Measurements from ENCODE around the gene SPEF2.
"Not testable (repeated sequence)": the region's sequence is repeated elsewhere in the genome, so short reads cannot be mapped to it uniquely, and the experiment has no call there.

SPEF2 gene

GRCh38 chr5:35816881-35817521 lies 199.3 kb downstream of the SPEF2 start:
- DNase-seq (ENCODE audit: low read depth in 3 of 3, low spot score in 1 of 3): no peak

GRCh38 chr5:35819026-35819425 lies 201.4 kb downstream of the SPEF2 start:
- DNase-seq (ENCODE audit: low read depth in 3 of 3, low spot score in 1 of 3): no peak

GRCh38 chr5:35819668-35820067 lies 202.0 kb downstream of the SPEF2 start:
- no peak for DNase-seq (ENCODE audit: low read depth in 3 of 3, low spot score in 1 of 3)

- no peak for DNase-seq (ENCODE audit: low read depth in 3 of 3, low spot score in 1 of 3)
Measured at GRCh38 chr5:35820735-35821134, 203.1 kb downstream of the SPEF2 start.

- no peak for DNase-seq (ENCODE audit: low read depth in 3 of 3, low spot score in 1 of 3)
Measured at GRCh38 chr5:35821513-35821912, 203.8 kb downstream of the SPEF2 start.

- peak in 1 of 3 donors; percentile 26 for DNase-seq (ENCODE audit: low read depth in 3 of 3, low spot score in 1 of 3)
Measured at GRCh38 chr5:35822511-35822910, 204.8 kb downstream of the SPEF2 start.

GRCh38 chr5:35823347-35824098 lies 205.9 kb downstream of the SPEF2 start:
- no peak for DNase-seq (ENCODE audit: low read depth in 3 of 3, low spot score in 1 of 3)

- no peak for DNase-seq (ENCODE audit: low read depth in 3 of 3, low spot score in 1 of 3)
Measured at GRCh38 chr5:35826056-35826455, 208.4 kb downstream of the SPEF2 start.

- no peak for DNase-seq (ENCODE audit: low read depth in 3 of 3, low spot score in 1 of 3)
Measured at GRCh38 chr5:35826554-35826953, 208.9 kb downstream of the SPEF2 start.

GRCh38 chr5:35828082-35828598 lies 210.5 kb downstream of the SPEF2 start:
- DNase-seq (ENCODE audit: low read depth in 3 of 3, low spot score in 1 of 3): no peak

- no peak for DNase-seq (ENCODE audit: low read depth in 3 of 3, low spot score in 1 of 3)
Measured at GRCh38 chr5:35830587-35830986, 212.9 kb downstream of the SPEF2 start.

GRCh38 chr5:35832762-35833161 lies 215.1 kb downstream of the SPEF2 start:
- DNase-seq (ENCODE audit: low read depth in 3 of 3, low spot score in 1 of 3): no peak

- no peak for DNase-seq (ENCODE audit: low read depth in 3 of 3, low spot score in 1 of 3)
Measured at GRCh38 chr5:35833224-35833623, 215.6 kb downstream of the SPEF2 start.

- DNase-seq (ENCODE audit: low read depth in 3 of 3, low spot score in 1 of 3): no peak
Measured at GRCh38 chr5:35835796-35836742, 218.4 kb downstream of the SPEF2 start.

GRCh38 chr5:35838370-35839042 lies 220.8 kb downstream of the SPEF2 start:
- no peak for DNase-seq (ENCODE audit: low read depth in 3 of 3, low spot score in 1 of 3)

GRCh38 chr5:35842856-35843255 lies 225.2 kb downstream of the SPEF2 start:
- no peak for DNase-seq (ENCODE audit: low read depth in 3 of 3, low spot score in 1 of 3)

- DNase-seq (ENCODE audit: low read depth in 3 of 3, low spot score in 1 of 3): not testable (repeated sequence)
Measured at GRCh38 chr5:35845508-35845907, 227.8 kb downstream of the SPEF2 start.

GRCh38 chr5:35847491-35847890 lies 229.8 kb downstream of the SPEF2 start:
- no peak for DNase-seq (ENCODE audit: low read depth in 3 of 3, low spot score in 1 of 3)

GRCh38 chr5:35847961-35848360 lies 230.3 kb downstream of the SPEF2 start:
- DNase-seq (ENCODE audit: low read depth in 3 of 3, low spot score in 1 of 3): no peak

GRCh38 chr5:35849860-35850259 lies 232.2 kb downstream of the SPEF2 start:
- DNase-seq (ENCODE audit: low read depth in 3 of 3, low spot score in 1 of 3): no peak
